ENCODE results near the gene INTS4. TPM values are rescaled to one million over a fixed set of nuclear protein-coding genes. Genes with fewer than 3 reads are reported as not detected.
"Not testable (repeated sequence)": the region's sequence is repeated elsewhere in the genome, so short reads cannot be mapped to it uniquely, and the experiment has no call there.

The INTS4 gene
- total RNA-seq, 6 experiments from 2014 or later: 23.8 to 30.1 (median 28.3) TPM

GRCh38 chr11:77884829-77885190 is 109.7 kb downstream of the INTS4 start:
- H3K27ac Mint-ChIP-seq: peak overlapping the region; percentile 65; the same call in 1 of the 2 replicates
- no peak for DNase-seq
- H3K27me3 Mint-ChIP-seq (ENCODE audit: insufficient read depth): no peaks in the 10 kb centered on the region
- no peak overlapping the region for H3K4me3 Mint-ChIP-seq
- no peak for TF ChIP-seq CTCF (IDR thresholded peaks at IDR 0.05)
- H3K4me1 Mint-ChIP-seq (ENCODE audit: low read depth): peaks cover 21% of the 10 kb centered on the region
- H3K36me3 Mint-ChIP-seq (ENCODE audit: low read depth): peaks cover 8% of the 10 kb centered on the region
- no peaks in the 10 kb centered on the region for H3K9me3 Mint-ChIP-seq

- Mint-ChIP-seq H3K4me1 (ENCODE audit: low read depth) (peaks cover 25% of the 10 kb centered on the region), H3K4me3 (no peak overlapping the region), H3K27ac (peak overlapping the region; percentile 65; the same call in 1 of the 2 replicates), H3K36me3 (ENCODE audit: low read depth) (peaks cover 8% of the 10 kb centered on the region; the same call in 1 of the 2 replicates), H3K9me3 (no peaks in the 10 kb centered on the region), H3K27me3 (ENCODE audit: insufficient read depth) (no peaks in the 10 kb centered on the region)
- DNase-seq: peak; percentile 60
- no peak for TF ChIP-seq CTCF (IDR thresholded peaks at IDR 0.05)
These were observed 110.2 kb downstream of the INTS4 start for GRCh38 chr11:77884186-77884828.

- H3K4me1 Mint-ChIP-seq (ENCODE audit: low read depth): peaks cover 31% of the 10 kb centered on the region
- TF ChIP-seq CTCF (IDR thresholded peaks at IDR 0.05): no peak
- H3K36me3 Mint-ChIP-seq (ENCODE audit: low read depth): peaks cover 13% of the 10 kb centered on the region; the same call in 1 of the 2 replicates
- peak overlapping the region; percentile 64; the same call in 1 of the 2 replicates for H3K27ac Mint-ChIP-seq
- no peaks in the 10 kb centered on the region for H3K9me3 Mint-ChIP-seq
- DNase-seq: no peak
- H3K4me3 Mint-ChIP-seq: no peak overlapping the region
- H3K27me3 Mint-ChIP-seq (ENCODE audit: insufficient read depth): no peaks in the 10 kb centered on the region
These were observed 110.7 kb downstream of the INTS4 start for GRCh38 chr11:77883775-77884174.

GRCh38 chr11:77882396-77882795 is 112.1 kb downstream of the INTS4 start:
- Mint-ChIP-seq H3K27me3 (ENCODE audit: insufficient read depth) (no peaks in the 10 kb centered on the region), H3K9me3 (no peaks in the 10 kb centered on the region), H3K4me1 (ENCODE audit: low read depth) (peaks cover 41% of the 10 kb centered on the region), H3K4me3 (no peak overlapping the region), H3K27ac (no peak overlapping the region), H3K36me3 (ENCODE audit: low read depth) (peaks cover 14% of the 10 kb centered on the region; the same call in 1 of the 2 replicates)
- no peak for DNase-seq
- TF ChIP-seq CTCF (IDR thresholded peaks at IDR 0.05): no peak

- DNase-seq: no peak
- Mint-ChIP-seq H3K27me3 (ENCODE audit: insufficient read depth) (no peaks in the 10 kb centered on the region), H3K4me3 (no peak overlapping the region), H3K4me1 (ENCODE audit: low read depth) (peaks cover 37% of the 10 kb centered on the region), H3K9me3 (no peaks in the 10 kb centered on the region), H3K36me3 (ENCODE audit: low read depth) (peaks cover 18% of the 10 kb centered on the region; the same call in 1 of the 2 replicates), H3K27ac (peak overlapping the region; percentile 36; the same call in 1 of the 2 replicates)
- peak; percentile 25; the same call in 1 of the 2 replicates for TF ChIP-seq CTCF (IDR thresholded peaks at IDR 0.05)
These were observed 115.2 kb downstream of the INTS4 start for GRCh38 chr11:77879218-77879617.

GRCh38 chr11:77878247-77878646 is 116.2 kb downstream of the INTS4 start:
- H3K4me3 Mint-ChIP-seq; H3K27me3 Mint-ChIP-seq (ENCODE audit: insufficient read depth); H3K9me3 Mint-ChIP-seq: not testable (repeated sequence)
- Mint-ChIP-seq H3K4me1 (ENCODE audit: low read depth) (peaks cover 33% of the 10 kb centered on the region), H3K27ac (peak overlapping the region; percentile 49), H3K36me3 (ENCODE audit: low read depth) (peaks cover 13% of the 10 kb centered on the region; the same call in 1 of the 2 replicates)
- DNase-seq: peak; percentile 68

All from HFFc6 (cell line).